ENCODE data around the gene MRPL38. TPM values are rescaled to one million over a fixed set of nuclear protein-coding genes. Genes with fewer than 3 reads are reported as not detected.

MRPL38 gene
- 10 to 100 TPM; 24.9 to 46.0 (median 35.6) TPM for total RNA-seq

- ATAC-seq (ENCODE audit: low FRiP score) = peak; percentile 95
- TF ChIP-seq CTCF (IDR thresholded peaks at IDR 0.05) = peak in 2 of 3 donors; percentile 95 to 99
- DNase-seq (ENCODE audit: low spot score) = peak; percentile 79
These were observed at the start of gene MRPL38 for GRCh38 chr17:75904749-75905521. MRPL38 (minus strand) TSS chr17:75904884; CDS start chr17:75904875, 9 bp downstream.

DNA sequence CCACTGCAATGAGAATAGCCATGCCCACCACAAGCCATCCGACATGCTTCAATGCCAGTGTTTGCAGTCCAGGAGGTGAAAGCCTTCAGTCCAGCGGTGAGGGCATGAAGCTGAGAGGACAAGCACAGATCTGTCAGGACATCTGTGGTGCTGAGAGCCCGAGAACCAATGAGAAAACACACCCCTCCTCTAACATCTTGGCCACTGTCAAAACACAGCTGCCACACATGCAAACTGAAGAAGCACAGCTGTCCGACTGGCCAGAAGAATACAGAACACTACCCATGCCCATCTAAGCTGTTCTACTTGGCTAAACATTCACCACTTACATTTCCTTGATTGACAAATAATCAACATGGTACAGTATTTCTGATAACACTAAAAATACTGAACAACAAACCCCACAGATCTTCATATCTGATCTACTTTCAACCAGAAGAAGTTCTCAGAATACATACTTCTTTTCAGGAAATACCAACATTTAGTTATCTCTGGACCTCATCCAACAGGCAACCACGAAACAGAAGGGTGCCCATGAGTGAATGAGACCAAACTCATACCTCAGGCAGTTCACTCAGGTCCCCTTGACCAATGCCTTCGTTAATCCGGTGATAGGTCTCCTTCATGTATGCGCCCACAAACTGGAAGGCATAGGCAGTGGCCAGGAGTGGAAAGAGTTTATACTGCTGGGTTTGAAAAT lies 46.3 kb upstream of the MRPL38 start:
- ATAC-seq (ENCODE audit: low FRiP score) = no peak
- no peak for TF ChIP-seq CTCF (IDR thresholded peaks at IDR 0.05)

DNA sequence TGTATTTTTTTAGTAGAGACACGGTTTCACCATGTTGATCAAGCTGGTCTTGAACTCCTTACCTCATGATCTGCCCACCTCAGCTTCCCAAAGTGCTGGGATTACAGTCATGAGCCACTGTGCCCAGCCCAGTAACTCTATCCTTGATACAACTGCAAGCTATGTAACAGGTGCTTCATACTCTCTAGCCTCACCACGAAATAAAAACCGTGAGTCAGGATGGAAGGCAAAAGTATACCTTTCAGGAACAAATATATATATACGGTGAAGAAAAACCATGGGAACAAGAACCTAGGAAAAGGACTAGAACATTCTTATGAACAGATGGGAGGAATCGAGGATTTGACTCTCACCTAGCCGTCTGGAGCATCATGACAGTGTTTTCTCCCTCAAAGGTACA lies 45.7 kb upstream of the MRPL38 start:
- DNase-seq (ENCODE audit: low spot score) (no peak), ATAC-seq (ENCODE audit: low FRiP score) (no peak)
- no peak for TF ChIP-seq CTCF (IDR thresholded peaks at IDR 0.05)

More for the DNA sequence above, 46.3 kb upstream of the MRPL38 start:
- DNase-seq (ENCODE audit: low spot score) = no peak

DNA sequence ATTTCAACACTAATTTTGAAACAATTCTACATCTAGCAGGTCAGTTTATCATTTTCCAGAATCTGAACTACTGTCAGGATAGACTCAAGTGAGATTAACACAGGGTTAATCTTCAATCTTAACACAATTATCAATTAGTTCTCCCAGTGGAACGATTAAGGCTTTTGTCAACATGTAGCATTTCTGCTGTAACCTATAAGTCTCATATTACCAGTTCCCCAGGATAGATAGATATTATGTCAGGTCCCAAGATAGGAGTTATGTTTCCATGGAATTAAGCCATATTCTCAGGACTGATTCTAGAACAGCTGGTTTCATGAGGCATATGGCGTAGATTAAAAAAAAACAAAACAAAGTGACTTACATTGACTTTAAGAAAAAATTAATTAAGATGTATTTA lies 40.5 kb upstream of the MRPL38 start:
- DNase-seq (ENCODE audit: low spot score) = no peak
- no peak for ATAC-seq (ENCODE audit: low FRiP score)
- no peak for TF ChIP-seq CTCF (IDR thresholded peaks at IDR 0.05)

GRCh38 chr17:75943491-75943890 lies 38.8 kb upstream of the MRPL38 start:
- no peak for DNase-seq (ENCODE audit: low spot score)
- TF ChIP-seq CTCF (IDR thresholded peaks at IDR 0.05) = no peak
- no peak for ATAC-seq (ENCODE audit: low FRiP score)

DNA sequence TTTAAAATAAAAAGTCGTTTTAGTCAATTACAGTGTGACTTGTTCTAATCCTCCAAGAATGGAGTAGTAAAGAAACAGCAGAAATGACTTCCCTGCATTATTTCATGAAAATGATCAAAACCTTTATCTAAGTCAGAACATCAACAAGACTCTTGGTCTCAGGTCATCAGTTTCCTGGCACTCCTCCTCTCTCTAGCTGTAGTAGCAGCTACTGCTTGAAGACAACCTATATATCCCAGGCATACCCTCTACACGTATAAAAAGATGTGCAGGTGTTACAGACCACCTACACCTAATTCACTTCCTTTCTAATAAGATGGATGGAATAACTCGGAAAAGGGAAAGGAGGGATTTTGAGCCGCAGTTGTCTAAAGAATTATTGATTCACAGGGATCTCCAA lies 37.8 kb upstream of the MRPL38 start:
- DNase-seq (ENCODE audit: low spot score) = no peak
- no peak for ATAC-seq (ENCODE audit: low FRiP score)
- no peak for TF ChIP-seq CTCF (IDR thresholded peaks at IDR 0.05)

All from omental fat pad (tissue), 4 donors.